ENCODE results near the gene FILIP1. TPM values are rescaled to one million over a fixed set of nuclear protein-coding genes. Genes with fewer than 3 reads are reported as not detected.

Gene FILIP1
- total RNA-seq, 3 donors from 2014 or later = 2.9 to 4.3 (median 4.3) TPM

GRCh38 chr6:75524322-75524972, 30.8 kb upstream of the FILIP1 start:
- Histone ChIP-seq H3K4me1 (no peaks in the 10 kb centered on the region), H3K4me3 (no peak overlapping the region), H3K36me3 (no peaks in the 10 kb centered on the region), H3K9me3 (no peaks in the 10 kb centered on the region), H3K27me3 (no peaks in the 10 kb centered on the region), H3K27ac (no peak overlapping the region)
- intact Hi-C loops (cut with DNase I; ENCODE audit: low total_unique reads) = no loop called here
- DNase-seq (ENCODE audit: low spot score in 2 of 2) = no peak
- TF ChIP-seq POLR2AphosphoS5 (IDR thresholded peaks at IDR 0.05) (no peak), POLR2A (IDR thresholded peaks at IDR 0.05) (no peak), CTCF (IDR thresholded peaks at IDR 0.05) (no peak)

GRCh38 chr6:75516757-75517156, 23.2 kb upstream of the FILIP1 start:
- H3K4me3 ChIP-seq = no peak overlapping the region
- intact Hi-C loops (cut with DNase I; ENCODE audit: low total_unique reads) = no loop called here

GRCh38 chr6:75512591-75512990, 19.0 kb upstream of the FILIP1 start:
- Histone ChIP-seq H3K4me1 (no peaks in the 10 kb centered on the region), H3K36me3 (no peaks in the 10 kb centered on the region), H3K27me3 (no peaks in the 10 kb centered on the region), H3K9me3 (peaks cover 0 to under 1% of the 10 kb centered on the region in 2 donors), H3K27ac (no peak overlapping the region), H3K4me3 (no peak overlapping the region)
- TF ChIP-seq POLR2A (IDR thresholded peaks at IDR 0.05) = no peak
- TF ChIP-seq POLR2AphosphoS5 (IDR thresholded peaks at IDR 0.05) = no peak
- no peak for TF ChIP-seq CTCF (IDR thresholded peaks at IDR 0.05)
- intact Hi-C loops (cut with DNase I; ENCODE audit: low total_unique reads) = no loop called here
- DNase-seq (ENCODE audit: low spot score in 2 of 2) = no peak

More at GRCh38 chr6:75516757-75517156, 23.2 kb upstream of the FILIP1 start:
- H3K36me3 ChIP-seq = no peaks in the 10 kb centered on the region
- no peaks in the 10 kb centered on the region for H3K9me3 ChIP-seq
- H3K27me3 ChIP-seq = no peaks in the 10 kb centered on the region
- no peak overlapping the region for H3K27ac ChIP-seq
- no peak for TF ChIP-seq POLR2AphosphoS5 (IDR thresholded peaks at IDR 0.05)
- TF ChIP-seq CTCF (IDR thresholded peaks at IDR 0.05) = no peak
- TF ChIP-seq POLR2A (IDR thresholded peaks at IDR 0.05) = no peak
- no peaks in the 10 kb centered on the region for H3K4me1 ChIP-seq
- no peak for DNase-seq (ENCODE audit: low spot score in 2 of 2)

GRCh38 chr6:75505424-75505823, 11.8 kb upstream of the FILIP1 start:
- TF ChIP-seq CTCF (IDR thresholded peaks at IDR 0.05) = no peak
- TF ChIP-seq POLR2A (IDR thresholded peaks at IDR 0.05) = no peak
- TF ChIP-seq POLR2AphosphoS5 (IDR thresholded peaks at IDR 0.05) = no peak
- Histone ChIP-seq H3K4me3 (no peak overlapping the region), H3K36me3 (no peaks in the 10 kb centered on the region), H3K27me3 (no peaks in the 10 kb centered on the region), H3K27ac (no peak overlapping the region), H3K9me3 (peaks cover 0 to 3% of the 10 kb centered on the region in 2 donors), H3K4me1 (no peaks in the 10 kb centered on the region)
- no peak for DNase-seq (ENCODE audit: low spot score in 2 of 2)
- intact Hi-C loops (cut with DNase I; ENCODE audit: low total_unique reads) = loop anchor here (5.0 kb wide), 1 partner anchor 302 kb away; no protein-coding TSS in a partner anchor

GRCh38 chr6:75504465-75505222, 11.0 kb upstream of the FILIP1 start:
- TF ChIP-seq POLR2AphosphoS5 (IDR thresholded peaks at IDR 0.05) = no peak
- TF ChIP-seq CTCF (IDR thresholded peaks at IDR 0.05) = no peak
- no peak for TF ChIP-seq POLR2A (IDR thresholded peaks at IDR 0.05)
- DNase-seq (ENCODE audit: low spot score in 2 of 2) = no peak
- intact Hi-C loops (cut with DNase I; ENCODE audit: low total_unique reads) = loop anchor here (5.0 kb wide), 1 partner anchor 303 kb away; no protein-coding TSS in a partner anchor
- H3K4me1 ChIP-seq = no peaks in the 10 kb centered on the region
- no peak overlapping the region for H3K4me3 ChIP-seq
- peaks cover 0 to 3% of the 10 kb centered on the region in 2 donors for H3K9me3 ChIP-seq
- H3K27me3 ChIP-seq = no peaks in the 10 kb centered on the region
- H3K36me3 ChIP-seq = no peaks in the 10 kb centered on the region
- no peak overlapping the region for H3K27ac ChIP-seq
